GM19043 (cell line): ENCODE measurements around the gene TRABD2B.

Experiments used
- ATAC-seq: cut with Tn5 transposase; IDR thresholded peaks from one replicate; pipeline ENCODE4 v1.9.1; 2021; ENCODE audit warnings: low read depth; ENCODE audit not compliant: unreplicated experiment

Gene TRABD2B

GRCh38 chr1:47856996-47857395 is 140.2 kb downstream of the TRABD2B start:
- ATAC-seq = no peak

- ATAC-seq = no peak
These were observed 142.0 kb downstream of the TRABD2B start for GRCh38 chr1:47855230-47855629.

GRCh38 chr1:47854552-47855144 is 142.5 kb downstream of the TRABD2B start:
- no peak for ATAC-seq

- no peak for ATAC-seq
These were observed 143.3 kb downstream of the TRABD2B start for GRCh38 chr1:47853852-47854251.

- ATAC-seq = no peak
These were observed 144.1 kb downstream of the TRABD2B start for GRCh38 chr1:47853059-47853458.

GRCh38 chr1:47852006-47852718 is 145.0 kb downstream of the TRABD2B start:
- no peak for ATAC-seq

GRCh38 chr1:47850451-47850850 is 146.7 kb downstream of the TRABD2B start:
- ATAC-seq = no peak

GRCh38 chr1:47849591-47850261 is 147.5 kb downstream of the TRABD2B start:
- ATAC-seq = no peak

- no peak for ATAC-seq
These were observed 148.1 kb downstream of the TRABD2B start for GRCh38 chr1:47849005-47849521.

GRCh38 chr1:47847763-47848162 is 149.4 kb downstream of the TRABD2B start:
- no peak for ATAC-seq

GRCh38 chr1:47844558-47844955 is 152.6 kb downstream of the TRABD2B start:
- no peak for ATAC-seq

GRCh38 chr1:47843781-47844557 is 153.2 kb downstream of the TRABD2B start:
- no peak for ATAC-seq

GRCh38 chr1:47843059-47843458 is 154.1 kb downstream of the TRABD2B start:
- ATAC-seq = no peak

- ATAC-seq = no peak
These were observed 154.8 kb downstream of the TRABD2B start for GRCh38 chr1:47842228-47842919.

- ATAC-seq = no peak
These were observed 155.8 kb downstream of the TRABD2B start for GRCh38 chr1:47841356-47841755.

GRCh38 chr1:47840393-47841190 is 156.6 kb downstream of the TRABD2B start:
- no peak for ATAC-seq

- ATAC-seq = no peak
These were observed 157.8 kb downstream of the TRABD2B start for GRCh38 chr1:47839433-47839760.

GRCh38 chr1:47838562-47839432 is 158.4 kb downstream of the TRABD2B start:
- ATAC-seq = no peak
